ENCODE data around the gene SUPT3H. TPM values are rescaled to one million over a fixed set of nuclear protein-coding genes. Genes with fewer than 3 reads are reported as not detected.

SUPT3H gene
- total RNA-seq, 4 donors from 2014 or later: 1.1 to 4.7 (median 3.7) TPM

DNA sequence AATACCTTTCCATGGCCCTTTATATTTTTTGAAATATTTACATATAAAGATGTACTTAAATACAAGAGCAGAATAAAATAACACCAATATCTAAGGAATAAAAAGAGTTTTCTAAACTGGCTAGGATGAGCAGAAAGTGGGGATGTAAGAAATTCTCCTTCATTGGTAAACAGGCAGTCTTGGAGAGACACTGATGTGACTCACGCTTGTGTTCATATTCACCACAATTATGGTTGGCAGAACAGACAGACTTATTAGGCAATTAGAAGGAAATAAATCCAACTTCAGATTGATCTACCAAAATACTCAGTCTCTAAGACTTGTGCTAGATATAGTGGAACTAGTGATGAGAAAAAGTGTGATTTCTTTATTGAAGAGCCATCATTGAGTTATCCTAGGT lies 526.6 kb downstream of the SUPT3H start:
- no peaks in the 10 kb centered on the region for H3K9me3 ChIP-seq
- TF ChIP-seq POLR2AphosphoS5 (IDR thresholded peaks at IDR 0.05) (no peak), POLR2A (IDR thresholded peaks at IDR 0.05) (no peak), EP300 (IDR thresholded peaks at IDR 0.05) (no peak)
- TF ChIP-seq, protein P1, sequence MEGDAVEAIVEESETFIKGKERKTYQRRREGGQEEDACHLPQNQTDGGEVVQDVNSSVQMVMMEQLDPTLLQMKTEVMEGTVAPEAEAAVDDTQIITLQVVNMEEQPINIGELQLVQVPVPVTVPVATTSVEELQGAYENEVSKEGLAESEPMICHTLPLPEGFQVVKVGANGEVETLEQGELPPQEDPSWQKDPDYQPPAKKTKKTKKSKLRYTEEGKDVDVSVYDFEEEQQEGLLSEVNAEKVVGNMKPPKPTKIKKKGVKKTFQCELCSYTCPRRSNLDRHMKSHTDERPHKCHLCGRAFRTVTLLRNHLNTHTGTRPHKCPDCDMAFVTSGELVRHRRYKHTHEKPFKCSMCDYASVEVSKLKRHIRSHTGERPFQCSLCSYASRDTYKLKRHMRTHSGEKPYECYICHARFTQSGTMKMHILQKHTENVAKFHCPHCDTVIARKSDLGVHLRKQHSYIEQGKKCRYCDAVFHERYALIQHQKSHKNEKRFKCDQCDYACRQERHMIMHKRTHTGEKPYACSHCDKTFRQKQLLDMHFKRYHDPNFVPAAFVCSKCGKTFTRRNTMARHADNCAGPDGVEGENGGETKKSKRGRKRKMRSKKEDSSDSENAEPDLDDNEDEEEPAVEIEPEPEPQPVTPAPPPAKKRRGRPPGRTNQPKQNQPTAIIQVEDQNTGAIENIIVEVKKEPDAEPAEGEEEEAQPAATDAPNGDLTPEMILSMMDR (IDR thresholded peaks at IDR 0.05): no peak
- H3K27ac ChIP-seq: no peak overlapping the region
- H3K27me3 ChIP-seq: no peaks in the 10 kb centered on the region
- H3K36me3 ChIP-seq: no peaks in the 10 kb centered on the region
- DNase-seq (ENCODE audit: low spot score in 2 of 2): no peak
- 57% methylated on average over 1 of the region's 1 CpG for WGBS
- no peak overlapping the region for H3K4me3 ChIP-seq
- no peaks in the 10 kb centered on the region for H3K4me1 ChIP-seq

DNA sequence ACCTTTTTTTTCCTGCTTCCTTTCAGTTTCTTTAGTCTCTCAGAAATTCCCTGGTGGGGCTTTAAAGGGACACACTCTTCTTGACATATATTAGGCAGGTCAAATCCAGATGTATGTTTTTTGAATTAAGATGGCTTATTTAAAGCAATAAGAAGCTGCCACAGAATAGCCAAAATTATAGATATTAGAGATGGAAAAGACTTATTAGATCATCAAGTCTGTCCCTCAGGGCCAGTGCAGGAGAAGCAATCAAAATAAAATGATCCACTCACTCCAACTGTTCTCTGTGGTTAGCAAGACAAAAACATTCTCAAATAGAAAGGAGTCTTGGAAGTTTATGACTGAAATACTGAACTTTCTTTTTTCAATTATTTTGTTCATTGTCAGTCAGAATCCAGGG lies 527.4 kb downstream of the SUPT3H start:
- TF ChIP-seq EP300 (IDR thresholded peaks at IDR 0.05) (no peak), POLR2AphosphoS5 (IDR thresholded peaks at IDR 0.05) (no peak), POLR2A (IDR thresholded peaks at IDR 0.05) (no peak)
- TF ChIP-seq, protein P1 (IDR thresholded peaks at IDR 0.05): no peak
- H3K4me3 ChIP-seq: no peak overlapping the region

DNA sequence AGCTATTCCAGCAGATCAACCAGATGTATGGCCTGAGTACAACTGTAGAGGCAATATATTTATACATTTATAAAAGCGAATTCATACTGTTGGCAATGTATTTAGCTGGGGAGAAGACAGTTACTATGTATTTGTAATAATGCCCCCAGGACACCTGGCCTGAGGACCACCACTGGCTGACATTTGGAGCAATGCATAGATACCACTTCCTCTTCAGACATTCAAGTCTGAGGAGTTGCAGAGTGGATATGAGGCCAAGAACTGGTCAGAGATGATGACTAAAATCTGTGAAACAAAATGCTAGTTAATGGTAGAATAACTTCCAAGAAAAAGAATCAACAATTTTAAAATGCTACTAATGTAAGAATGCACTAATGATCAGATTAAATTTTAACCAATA lies 527.9 kb downstream of the SUPT3H start:
- no peak for DNase-seq (ENCODE audit: low spot score in 2 of 2)
- H3K36me3 ChIP-seq: no peaks in the 10 kb centered on the region
- H3K27me3 ChIP-seq: no peaks in the 10 kb centered on the region
- WGBS: 82% methylated on average over 1 of the region's 1 CpG
- H3K4me1 ChIP-seq: no peaks in the 10 kb centered on the region
- no peak overlapping the region for H3K4me3 ChIP-seq
- H3K9me3 ChIP-seq: no peaks in the 10 kb centered on the region
- TF ChIP-seq, protein P1 (IDR thresholded peaks at IDR 0.05): no peak
- TF ChIP-seq POLR2A (IDR thresholded peaks at IDR 0.05): no peak
- TF ChIP-seq EP300 (IDR thresholded peaks at IDR 0.05): no peak
- TF ChIP-seq POLR2AphosphoS5 (IDR thresholded peaks at IDR 0.05): no peak
- H3K27ac ChIP-seq: no peak overlapping the region

More for the DNA sequence above, 527.4 kb downstream of the SUPT3H start:
- no peaks in the 10 kb centered on the region for H3K36me3 ChIP-seq
- H3K4me1 ChIP-seq: no peaks in the 10 kb centered on the region
- no peaks in the 10 kb centered on the region for H3K9me3 ChIP-seq
- no peaks in the 10 kb centered on the region for H3K27me3 ChIP-seq
- H3K27ac ChIP-seq: no peak overlapping the region
- DNase-seq (ENCODE audit: low spot score in 2 of 2): no peak

DNA sequence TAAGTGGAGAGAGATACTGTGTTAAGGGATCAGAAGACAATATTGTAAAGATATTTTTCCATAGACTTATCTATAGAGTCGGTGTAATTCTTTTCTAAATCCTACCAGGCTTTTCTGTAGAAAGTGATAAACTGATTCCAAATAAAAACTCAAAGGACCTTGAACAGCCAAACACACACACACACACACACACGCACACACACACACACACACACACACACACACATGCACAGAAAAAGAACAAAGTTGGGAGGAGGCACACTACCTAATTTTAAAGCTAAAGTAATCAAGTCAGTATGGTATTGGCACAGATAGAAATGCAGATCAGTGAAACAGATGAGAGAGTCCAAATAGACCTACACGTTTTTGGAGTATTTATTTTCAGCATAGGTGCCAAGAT lies 534.0 kb downstream of the SUPT3H start:
- Histone ChIP-seq H3K9me3 (no peaks in the 10 kb centered on the region), H3K36me3 (no peaks in the 10 kb centered on the region), H3K4me3 (no peak overlapping the region), H3K27me3 (no peaks in the 10 kb centered on the region), H3K4me1 (no peaks in the 10 kb centered on the region), H3K27ac (no peak overlapping the region)
- TF ChIP-seq EP300 (IDR thresholded peaks at IDR 0.05) (no peak), POLR2AphosphoS5 (IDR thresholded peaks at IDR 0.05) (no peak), POLR2A (IDR thresholded peaks at IDR 0.05) (no peak)
- TF ChIP-seq, protein P1 (IDR thresholded peaks at IDR 0.05): no peak
- WGBS: 58% methylated on average over 3 of the region's 3 CpGs
- DNase-seq (ENCODE audit: low spot score in 2 of 2): no peak

DNA sequence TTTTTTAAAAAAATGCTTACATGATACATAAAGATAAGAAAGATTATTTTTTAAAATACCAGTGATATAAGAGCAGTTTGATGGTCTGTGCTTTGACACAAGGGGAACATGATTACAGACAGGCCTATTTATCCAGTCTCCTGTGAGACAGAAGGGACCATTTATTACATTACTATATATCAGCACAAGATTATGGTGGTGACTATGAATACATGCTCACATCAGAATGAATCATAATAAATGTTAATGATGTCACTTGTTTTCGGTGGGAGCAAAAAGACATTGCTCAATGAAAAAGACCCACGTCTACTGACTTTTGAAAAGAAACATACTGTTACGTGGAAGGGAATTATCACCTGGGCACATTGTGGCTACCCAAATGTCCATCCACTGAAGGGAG lies 535.1 kb downstream of the SUPT3H start:
- no peak for DNase-seq (ENCODE audit: low spot score in 2 of 2)
- Histone ChIP-seq H3K9me3 (no peaks in the 10 kb centered on the region), H3K27ac (no peak overlapping the region), H3K36me3 (no peaks in the 10 kb centered on the region), H3K27me3 (no peaks in the 10 kb centered on the region), H3K4me1 (no peaks in the 10 kb centered on the region), H3K4me3 (no peak overlapping the region)
- 90% methylated on average over 3 of the region's 3 CpGs for WGBS
- no peak for TF ChIP-seq POLR2AphosphoS5 (IDR thresholded peaks at IDR 0.05)
- no peak for TF ChIP-seq POLR2A (IDR thresholded peaks at IDR 0.05)
- no peak for TF ChIP-seq EP300 (IDR thresholded peaks at IDR 0.05)
- TF ChIP-seq, protein P1 (IDR thresholded peaks at IDR 0.05): no peak
